SK-N-SH treated with all-trans-retinoic acid at 6 μM for 48 hours (cell line): Measurements from ENCODE around the gene PTTG1IP.

Experiments
- BACH2 ChIP-seq: fragments of 250-450 bp; sonication (Bioruptor Pico); IDR thresholded peaks from 2 replicates; pipeline ENCODE4 v1.9.0; 2021; ENCODE audit warnings: mild to moderate bottlenecking, borderline replicate concordance
- GLIS3 ChIP-seq: fragments of 250-450 bp; sonication (Bioruptor Pico); IDR thresholded peaks from 2 replicates; pipeline ENCODE4 v1.5.0; 2020; ENCODE audit warnings: mild to moderate bottlenecking, moderate library complexity
- OSR1 ChIP-seq: fragments of 250-450 bp; sonication (Bioruptor Pico); IDR thresholded peaks from 2 replicates; pipeline ENCODE4 v1.8.0; 2022; ENCODE audit warnings: moderate library complexity, mild to moderate bottlenecking, inconsistent platforms
- SNAI2 ChIP-seq: fragments of 250-450 bp; sonication (Bioruptor Pico); IDR thresholded peaks from 2 replicates; pipeline ENCODE4 v1.5.0; 2020; ENCODE audit warnings: mild to moderate bottlenecking, moderate library complexity
- ZFP3 ChIP-seq: fragments of 250-450 bp; sonication (Bioruptor Pico); IDR thresholded peaks from 2 replicates; pipeline ENCODE4 v1.5.0; 2020; ENCODE audit warnings: mild to moderate bottlenecking, moderate library complexity
- ZFP30 ChIP-seq: fragments of 450-650 bp; formaldehyde crosslinking; IDR thresholded peaks from 2 replicates; pipeline ENCODE4 v1.5.0; 2022; ENCODE audit warnings: mild to moderate bottlenecking, moderate library complexity
- TF ChIP-seq, protein P1 (sequence below): fragments of 250-450 bp; sonication (Bioruptor Pico); IDR thresholded peaks from 2 replicates; pipeline ENCODE4 v1.5.1; 2020; ENCODE audit warnings: low read depth, mild to moderate bottlenecking, moderate library complexity
- TF ChIP-seq, protein P2 (sequence below): fragments of 250-450 bp; sonication (Bioruptor Pico); IDR thresholded peaks from 2 replicates; pipeline ENCODE4 v1.8.0; 2020; ENCODE audit warnings: mild to moderate bottlenecking, moderate library complexity, borderline replicate concordance
- TF ChIP-seq, protein P3 (sequence below): fragments of 250-450 bp; sonication (Bioruptor Pico); IDR thresholded peaks from 2 replicates; pipeline ENCODE4 v1.5.1; 2021; ENCODE audit warnings: mild to moderate bottlenecking, moderate library complexity
- TF ChIP-seq, protein P4 (sequence below): fragments of 250-450 bp; sonication (Bioruptor Pico); IDR thresholded peaks from 2 replicates; pipeline ENCODE4 v1.5.0; 2020; ENCODE audit warnings: mild to moderate bottlenecking, moderate library complexity

DNA sequence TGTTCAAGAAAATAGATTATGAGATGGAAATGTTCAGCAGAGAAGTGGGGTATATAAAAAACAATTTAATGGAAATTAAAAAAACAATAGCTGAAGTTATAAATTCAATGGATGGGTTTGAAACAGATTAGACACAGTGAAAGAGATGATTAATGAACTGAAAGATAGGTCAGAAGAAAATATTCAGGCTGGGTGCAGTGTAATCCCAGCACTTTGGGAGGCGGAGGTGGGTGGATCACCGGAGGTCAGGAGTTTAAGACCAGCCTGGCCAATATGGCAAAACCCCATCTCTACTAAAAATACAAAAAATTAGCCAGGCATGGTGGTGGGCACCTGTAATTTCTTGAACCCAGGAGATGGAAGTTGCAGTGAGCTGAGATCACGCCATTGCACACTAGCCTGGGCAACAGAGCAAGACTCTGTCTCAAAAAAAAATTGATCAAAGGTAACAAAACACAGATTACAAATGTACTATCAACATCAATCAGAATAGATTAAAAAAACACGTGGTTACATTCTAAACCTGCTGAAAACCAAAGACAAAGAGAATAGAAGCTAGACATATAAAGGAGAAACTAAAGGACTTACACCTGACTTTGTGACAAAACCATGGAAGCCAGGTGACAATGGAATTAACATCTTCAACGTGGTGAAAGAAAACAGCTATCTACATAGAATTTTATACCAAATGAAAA lies 50.9 kb downstream of the PTTG1IP start:
- TF ChIP-seq, protein P1, sequence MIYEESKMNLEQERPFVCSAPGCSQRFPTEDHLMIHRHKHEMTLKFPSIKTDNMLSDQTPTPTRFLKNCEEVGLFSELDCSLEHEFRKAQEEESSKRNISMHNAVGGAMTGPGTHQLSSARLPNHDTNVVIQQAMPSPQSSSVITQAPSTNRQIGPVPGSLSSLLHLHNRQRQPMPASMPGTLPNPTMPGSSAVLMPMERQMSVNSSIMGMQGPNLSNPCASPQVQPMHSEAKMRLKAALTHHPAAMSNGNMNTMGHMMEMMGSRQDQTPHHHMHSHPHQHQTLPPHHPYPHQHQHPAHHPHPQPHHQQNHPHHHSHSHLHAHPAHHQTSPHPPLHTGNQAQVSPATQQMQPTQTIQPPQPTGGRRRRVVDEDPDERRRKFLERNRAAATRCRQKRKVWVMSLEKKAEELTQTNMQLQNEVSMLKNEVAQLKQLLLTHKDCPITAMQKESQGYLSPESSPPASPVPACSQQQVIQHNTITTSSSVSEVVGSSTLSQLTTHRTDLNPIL (CRISPR knock-in tag) = no peak
- TF ChIP-seq, protein P2, sequence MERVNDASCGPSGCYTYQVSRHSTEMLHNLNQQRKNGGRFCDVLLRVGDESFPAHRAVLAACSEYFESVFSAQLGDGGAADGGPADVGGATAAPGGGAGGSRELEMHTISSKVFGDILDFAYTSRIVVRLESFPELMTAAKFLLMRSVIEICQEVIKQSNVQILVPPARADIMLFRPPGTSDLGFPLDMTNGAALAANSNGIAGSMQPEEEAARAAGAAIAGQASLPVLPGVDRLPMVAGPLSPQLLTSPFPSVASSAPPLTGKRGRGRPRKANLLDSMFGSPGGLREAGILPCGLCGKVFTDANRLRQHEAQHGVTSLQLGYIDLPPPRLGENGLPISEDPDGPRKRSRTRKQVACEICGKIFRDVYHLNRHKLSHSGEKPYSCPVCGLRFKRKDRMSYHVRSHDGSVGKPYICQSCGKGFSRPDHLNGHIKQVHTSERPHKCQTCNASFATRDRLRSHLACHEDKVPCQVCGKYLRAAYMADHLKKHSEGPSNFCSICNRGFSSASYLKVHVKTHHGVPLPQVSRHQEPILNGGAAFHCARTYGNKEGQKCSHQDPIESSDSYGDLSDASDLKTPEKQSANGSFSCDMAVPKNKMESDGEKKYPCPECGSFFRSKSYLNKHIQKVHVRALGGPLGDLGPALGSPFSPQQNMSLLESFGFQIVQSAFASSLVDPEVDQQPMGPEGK (CRISPR knock-in tag) = no peak
- TF ChIP-seq ZFP30 (CRISPR knock-in tag) = peak; percentile 86
- TF ChIP-seq BACH2 = no peak
- TF ChIP-seq, protein P3, sequence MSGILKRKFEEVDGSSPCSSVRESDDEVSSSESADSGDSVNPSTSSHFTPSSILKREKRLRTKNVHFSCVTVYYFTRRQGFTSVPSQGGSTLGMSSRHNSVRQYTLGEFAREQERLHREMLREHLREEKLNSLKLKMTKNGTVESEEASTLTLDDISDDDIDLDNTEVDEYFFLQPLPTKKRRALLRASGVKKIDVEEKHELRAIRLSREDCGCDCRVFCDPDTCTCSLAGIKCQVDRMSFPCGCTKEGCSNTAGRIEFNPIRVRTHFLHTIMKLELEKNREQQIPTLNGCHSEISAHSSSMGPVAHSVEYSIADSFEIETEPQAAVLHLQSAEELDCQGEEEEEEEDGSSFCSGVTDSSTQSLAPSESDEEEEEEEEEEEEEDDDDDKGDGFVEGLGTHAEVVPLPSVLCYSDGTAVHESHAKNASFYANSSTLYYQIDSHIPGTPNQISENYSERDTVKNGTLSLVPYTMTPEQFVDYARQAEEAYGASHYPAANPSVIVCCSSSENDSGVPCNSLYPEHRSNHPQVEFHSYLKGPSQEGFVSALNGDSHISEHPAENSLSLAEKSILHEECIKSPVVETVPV (CRISPR knock-in tag) = no peak
- no peak for TF ChIP-seq OSR1 (CRISPR knock-in tag)
- no peak for TF ChIP-seq SNAI2 (CRISPR knock-in tag)
- no peak for TF ChIP-seq ZFP3 (CRISPR knock-in tag)
- TF ChIP-seq GLIS3 (CRISPR knock-in tag) = no peak
- TF ChIP-seq, protein P4, sequence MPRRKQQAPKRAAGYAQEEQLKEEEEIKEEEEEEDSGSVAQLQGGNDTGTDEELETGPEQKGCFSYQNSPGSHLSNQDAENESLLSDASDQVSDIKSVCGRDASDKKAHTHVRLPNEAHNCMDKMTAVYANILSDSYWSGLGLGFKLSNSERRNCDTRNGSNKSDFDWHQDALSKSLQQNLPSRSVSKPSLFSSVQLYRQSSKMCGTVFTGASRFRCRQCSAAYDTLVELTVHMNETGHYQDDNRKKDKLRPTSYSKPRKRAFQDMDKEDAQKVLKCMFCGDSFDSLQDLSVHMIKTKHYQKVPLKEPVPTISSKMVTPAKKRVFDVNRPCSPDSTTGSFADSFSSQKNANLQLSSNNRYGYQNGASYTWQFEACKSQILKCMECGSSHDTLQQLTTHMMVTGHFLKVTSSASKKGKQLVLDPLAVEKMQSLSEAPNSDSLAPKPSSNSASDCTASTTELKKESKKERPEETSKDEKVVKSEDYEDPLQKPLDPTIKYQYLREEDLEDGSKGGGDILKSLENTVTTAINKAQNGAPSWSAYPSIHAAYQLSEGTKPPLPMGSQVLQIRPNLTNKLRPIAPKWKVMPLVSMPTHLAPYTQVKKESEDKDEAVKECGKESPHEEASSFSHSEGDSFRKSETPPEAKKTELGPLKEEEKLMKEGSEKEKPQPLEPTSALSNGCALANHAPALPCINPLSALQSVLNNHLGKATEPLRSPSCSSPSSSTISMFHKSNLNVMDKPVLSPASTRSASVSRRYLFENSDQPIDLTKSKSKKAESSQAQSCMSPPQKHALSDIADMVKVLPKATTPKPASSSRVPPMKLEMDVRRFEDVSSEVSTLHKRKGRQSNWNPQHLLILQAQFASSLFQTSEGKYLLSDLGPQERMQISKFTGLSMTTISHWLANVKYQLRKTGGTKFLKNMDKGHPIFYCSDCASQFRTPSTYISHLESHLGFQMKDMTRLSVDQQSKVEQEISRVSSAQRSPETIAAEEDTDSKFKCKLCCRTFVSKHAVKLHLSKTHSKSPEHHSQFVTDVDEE (CRISPR knock-in tag) = no peak
